ENCODE measurements around the gene RELB.
A peak's percentile ranks its signal among the peaks of the same experiment; 100 is the strongest.
"Not testable (repeated sequence)": the region's sequence is repeated elsewhere in the genome, so short reads cannot be mapped to it uniquely, and the experiment has no call there.

RELB gene

GRCh38 chr19:44998025-44998424 is 3.2 kb upstream of the RELB start:
- Histone ChIP-seq H3K4me1 (ENCODE audit: insufficient read depth, low read length) (peaks cover 19% of the 10 kb centered on the region), H4K20me1 (ENCODE audit: insufficient read depth, low read length) (peaks cover 10% of the 10 kb centered on the region), H3K27me3 (ENCODE audit: insufficient read depth, low read length, poor library complexity) (no peaks in the 10 kb centered on the region), H3K4me3 (ENCODE audit: low read depth in 1 of 2, low read length in 2 of 2) (no peak overlapping the region), H3K27ac (ENCODE audit: low read length) (no peak overlapping the region), H3K36me3 (ENCODE audit: insufficient read depth, low read length) (0 out of 2 replicates have a peak, but pooled peaks cover 2% of the 10 kb centered on the region), H3K4me2 (ENCODE audit: insufficient read depth, low read length) (no peak overlapping the region), H3K79me2 (ENCODE audit: insufficient read depth, low read length) (no peaks in the 10 kb centered on the region), H2AFZ (ENCODE audit: low read depth, low read length) (no peak overlapping the region), H3K9me3 (ENCODE audit: insufficient read depth, low read length, severe bottlenecking) (no peaks in the 10 kb centered on the region), H3K9ac (ENCODE audit: low read depth, low read length) (no peak overlapping the region)
- no peak for DNase-seq
- no peak for ATAC-seq (ENCODE audit: insufficient read depth, low read depth)
- TF ChIP-seq EZH2 (IDR thresholded peaks at IDR 0.05; ENCODE audit: borderline replicate concordance, low read depth, low read length, severe bottlenecking) (no peak), CTCF (IDR thresholded peaks at IDR 0.05; ENCODE audit: borderline replicate concordance, extremely low read depth, low read length, poor library complexity, severe bottlenecking) (no peak)

- DNase-seq; H2AFZ ChIP-seq (ENCODE audit: low read depth, low read length); H3K27ac ChIP-seq (ENCODE audit: low read length); H3K27me3 ChIP-seq (ENCODE audit: insufficient read depth, low read length, poor library complexity); H3K4me2 ChIP-seq (ENCODE audit: insufficient read depth, low read length); H3K9ac ChIP-seq (ENCODE audit: low read depth, low read length); ATAC-seq (ENCODE audit: insufficient read depth, low read depth); H3K79me2 ChIP-seq (ENCODE audit: insufficient read depth, low read length); H3K36me3 ChIP-seq (ENCODE audit: insufficient read depth, low read length); H3K9me3 ChIP-seq (ENCODE audit: insufficient read depth, low read length, severe bottlenecking); H3K4me3 ChIP-seq (ENCODE audit: low read depth in 1 of 2, low read length in 2 of 2): not testable (repeated sequence)
- Histone ChIP-seq H3K4me1 (ENCODE audit: insufficient read depth, low read length) (peaks cover 20% of the 10 kb centered on the region), H4K20me1 (ENCODE audit: insufficient read depth, low read length) (peaks cover 10% of the 10 kb centered on the region; the same call in 1 of the 2 replicates)
These were observed 1.9 kb upstream of the RELB start for GRCh38 chr19:44999131-44999925.

GRCh38 chr19:45000665-45001064 is 599 bp upstream of the RELB start:
- not testable (repeated sequence) for H3K9me3 ChIP-seq (ENCODE audit: insufficient read depth, low read length, severe bottlenecking); H3K79me2 ChIP-seq (ENCODE audit: insufficient read depth, low read length); H3K27me3 ChIP-seq (ENCODE audit: insufficient read depth, low read length, poor library complexity); H3K9ac ChIP-seq (ENCODE audit: low read depth, low read length); H4K20me1 ChIP-seq (ENCODE audit: insufficient read depth, low read length); H3K27ac ChIP-seq (ENCODE audit: low read length); ATAC-seq (ENCODE audit: insufficient read depth, low read depth); H3K36me3 ChIP-seq (ENCODE audit: insufficient read depth, low read length); DNase-seq
- Histone ChIP-seq H3K4me3 (ENCODE audit: low read depth in 1 of 2, low read length in 2 of 2) (peak overlapping the region in 1 of 2 experiments; percentile 87; a peak in 1 of 4 replicates), H3K4me1 (ENCODE audit: insufficient read depth, low read length) (peaks cover 20% of the 10 kb centered on the region), H2AFZ (ENCODE audit: low read depth, low read length) (peak overlapping the region; percentile 57; the same call in 1 of the 2 replicates), H3K4me2 (ENCODE audit: insufficient read depth, low read length) (peak overlapping the region; percentile 98)

GRCh38 chr19:45003485-45003884 is 2.2 kb downstream of the RELB start:
- TF ChIP-seq CTCF (IDR thresholded peaks at IDR 0.05; ENCODE audit: borderline replicate concordance, extremely low read depth, low read length, poor library complexity, severe bottlenecking): no peak
- TF ChIP-seq EZH2 (IDR thresholded peaks at IDR 0.05; ENCODE audit: borderline replicate concordance, low read depth, low read length, severe bottlenecking): no peak
- H3K9me3 ChIP-seq (ENCODE audit: insufficient read depth, low read length, severe bottlenecking): no peaks in the 10 kb centered on the region
- H4K20me1 ChIP-seq (ENCODE audit: insufficient read depth, low read length): peaks cover 8% of the 10 kb centered on the region; the same call in 1 of the 2 replicates
- H2AFZ ChIP-seq (ENCODE audit: low read depth, low read length): no peak overlapping the region
- H3K4me2 ChIP-seq (ENCODE audit: insufficient read depth, low read length): no peak overlapping the region
- no peaks in the 10 kb centered on the region for H3K27me3 ChIP-seq (ENCODE audit: insufficient read depth, low read length, poor library complexity)
- H3K4me1 ChIP-seq (ENCODE audit: insufficient read depth, low read length): peaks cover 20% of the 10 kb centered on the region
- no peak for ATAC-seq (ENCODE audit: insufficient read depth, low read depth)
- H3K27ac ChIP-seq (ENCODE audit: low read length): no peak overlapping the region
- no peaks in the 10 kb centered on the region for H3K79me2 ChIP-seq (ENCODE audit: insufficient read depth, low read length)
- H3K9ac ChIP-seq (ENCODE audit: low read depth, low read length): no peak overlapping the region
- no peak overlapping the region for H3K4me3 ChIP-seq (ENCODE audit: low read depth in 1 of 2, low read length in 2 of 2)
- no peak for DNase-seq
- H3K36me3 ChIP-seq (ENCODE audit: insufficient read depth, low read length): no peaks in the 10 kb centered on the region
